ENCODE measurements around the gene FAAP100.

DNA sequence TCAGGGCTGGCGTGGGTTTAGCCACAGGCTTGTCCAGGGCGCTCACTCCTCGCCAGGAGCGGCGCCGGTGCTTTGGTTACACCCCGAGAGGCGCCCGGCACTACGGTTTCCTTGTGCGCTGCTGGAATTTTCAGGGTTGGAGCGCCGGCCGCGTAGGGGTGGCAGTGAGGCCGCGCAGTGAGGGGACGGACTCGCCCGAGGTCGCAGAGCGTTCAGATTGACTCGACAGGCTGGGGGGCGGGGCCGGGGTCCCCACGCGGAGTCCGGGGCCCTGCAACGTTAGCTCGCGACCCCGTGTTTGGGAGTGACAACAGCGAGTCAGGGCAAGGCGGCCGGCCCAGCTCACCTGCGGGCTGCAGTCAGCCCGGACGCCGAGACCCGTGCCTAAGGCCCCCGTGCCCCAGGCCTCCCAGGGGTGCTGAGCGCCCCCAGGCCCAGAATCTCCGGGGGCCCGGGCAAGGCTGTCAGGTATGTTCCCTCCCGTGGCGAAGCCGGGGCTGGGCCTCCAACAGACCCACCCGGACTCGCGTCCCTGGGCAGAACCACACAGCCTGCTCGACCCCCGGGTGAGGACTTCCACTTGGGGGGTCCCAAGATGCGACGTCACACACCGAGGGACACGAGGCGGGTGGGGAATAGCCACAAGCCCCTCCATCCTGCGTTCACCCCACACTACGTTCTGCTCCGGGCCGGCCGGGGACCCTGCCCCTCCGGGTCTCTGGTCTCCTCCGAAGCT, 38.2 kb downstream of the FAAP100 start:
- no peak for TF ChIP-seq POLR2A (IDR thresholded peaks at IDR 0.05)
- peak in 1 of 2 donors; percentile 19 for TF ChIP-seq EP300 (IDR thresholded peaks at IDR 0.05)
- TF ChIP-seq, protein P1, sequence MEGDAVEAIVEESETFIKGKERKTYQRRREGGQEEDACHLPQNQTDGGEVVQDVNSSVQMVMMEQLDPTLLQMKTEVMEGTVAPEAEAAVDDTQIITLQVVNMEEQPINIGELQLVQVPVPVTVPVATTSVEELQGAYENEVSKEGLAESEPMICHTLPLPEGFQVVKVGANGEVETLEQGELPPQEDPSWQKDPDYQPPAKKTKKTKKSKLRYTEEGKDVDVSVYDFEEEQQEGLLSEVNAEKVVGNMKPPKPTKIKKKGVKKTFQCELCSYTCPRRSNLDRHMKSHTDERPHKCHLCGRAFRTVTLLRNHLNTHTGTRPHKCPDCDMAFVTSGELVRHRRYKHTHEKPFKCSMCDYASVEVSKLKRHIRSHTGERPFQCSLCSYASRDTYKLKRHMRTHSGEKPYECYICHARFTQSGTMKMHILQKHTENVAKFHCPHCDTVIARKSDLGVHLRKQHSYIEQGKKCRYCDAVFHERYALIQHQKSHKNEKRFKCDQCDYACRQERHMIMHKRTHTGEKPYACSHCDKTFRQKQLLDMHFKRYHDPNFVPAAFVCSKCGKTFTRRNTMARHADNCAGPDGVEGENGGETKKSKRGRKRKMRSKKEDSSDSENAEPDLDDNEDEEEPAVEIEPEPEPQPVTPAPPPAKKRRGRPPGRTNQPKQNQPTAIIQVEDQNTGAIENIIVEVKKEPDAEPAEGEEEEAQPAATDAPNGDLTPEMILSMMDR (IDR thresholded peaks at IDR 0.05) = no peak

Data from tibial nerve (tissue), 4 donors.